Measurements from ENCODE around the gene IL21R. TPM values are rescaled to one million over a fixed set of nuclear protein-coding genes. Genes with fewer than 3 reads are reported as not detected.
"Not testable (repeated sequence)": the region's sequence is repeated elsewhere in the genome, so short reads cannot be mapped to it uniquely, and the experiment has no call there.

IL21R gene
- total RNA-seq, 1 donor from 2014 or later, result 0.52 TPM

DNA sequence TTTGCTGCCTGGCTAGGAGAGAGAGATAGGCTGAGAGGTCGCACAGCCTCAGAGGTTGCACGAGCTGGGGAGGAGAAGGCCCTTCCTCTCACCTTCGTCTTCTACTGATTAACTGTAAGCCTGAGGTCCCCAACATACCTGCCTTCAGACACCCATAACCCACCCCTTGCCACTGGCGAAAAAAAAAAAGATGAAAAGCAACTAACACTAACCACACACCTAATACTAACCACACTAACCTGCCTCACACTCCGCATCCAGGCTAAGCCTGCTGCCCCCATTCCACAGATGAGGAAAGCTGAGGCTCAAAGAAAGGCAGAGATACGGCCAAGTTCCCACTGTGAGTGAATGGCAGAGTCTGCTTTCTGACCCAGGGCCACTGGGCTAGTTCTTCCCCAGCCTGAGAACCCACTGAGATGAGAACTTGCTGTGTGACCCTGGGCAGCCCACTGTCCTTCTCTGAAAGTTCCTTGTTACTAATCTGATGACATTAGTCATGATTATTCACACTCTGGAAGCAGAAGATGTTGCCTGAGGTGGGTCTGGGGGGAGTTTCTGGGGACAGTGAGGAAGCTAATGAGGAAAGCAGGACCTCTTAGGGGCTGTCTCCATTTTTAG lies 4.6 kb downstream of the IL21R start:
- Histone ChIP-seq H3K4me1 (ENCODE audit: control insufficient read depth in 3 of 3, insufficient read depth in 3 of 3, low read length in 3 of 3) (peaks cover 9 to 14% (median 10%) of the 10 kb centered on the region in 3 donors), H3K27ac (ENCODE audit: low read depth, low read length) (no peak overlapping the region)

DNA sequence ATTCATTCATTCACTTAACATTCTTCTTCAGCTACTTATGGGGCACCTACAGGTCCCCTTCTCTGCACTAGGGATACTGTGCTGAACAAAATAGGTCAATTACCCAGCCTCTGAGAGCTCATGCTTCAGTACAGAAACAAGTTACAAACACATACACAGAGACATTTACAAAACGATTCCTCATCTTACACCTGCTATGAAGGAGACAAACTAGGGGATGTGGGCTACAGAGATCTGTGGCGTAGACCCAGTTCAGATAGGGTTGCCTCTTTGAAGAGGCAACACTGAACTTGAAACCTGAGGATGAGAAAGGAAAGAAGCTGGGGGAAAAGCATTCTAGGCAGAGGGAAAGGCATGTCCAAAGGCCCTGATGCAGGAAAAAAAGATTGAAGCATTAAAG lies 5.2 kb downstream of the IL21R start:
- Histone ChIP-seq H3K36me3 (ENCODE audit: control insufficient read depth in 3 of 3, insufficient read depth in 3 of 3, low read length in 3 of 3) (no peaks in the 10 kb centered on the region), H3K4me1 (ENCODE audit: control insufficient read depth in 3 of 3, insufficient read depth in 3 of 3, low read length in 3 of 3) (peaks cover 6 to 10% (median 6%) of the 10 kb centered on the region in 3 donors), H3K4me3 (ENCODE audit: low read length in 3 of 3) (no peak overlapping the region), H3K9ac (ENCODE audit: low read depth in 1 of 3, low read length in 3 of 3) (no peak overlapping the region), H3K9me3 (ENCODE audit: control insufficient read depth in 3 of 3, low read length in 3 of 3) (peaks cover 0 to 3% (median 0%) of the 10 kb centered on the region in 3 donors), H3K27ac (ENCODE audit: low read depth, low read length) (no peak overlapping the region), H3K27me3 (ENCODE audit: control insufficient read depth in 3 of 3, insufficient read depth in 3 of 3, low read length in 3 of 3) (peaks cover 0 to 21% (median 14%) of the 10 kb centered on the region in 3 donors)

More for the DNA sequence above, 4.6 kb downstream of the IL21R start:
- no peaks in the 10 kb centered on the region for H3K36me3 ChIP-seq (ENCODE audit: control insufficient read depth in 3 of 3, insufficient read depth in 3 of 3, low read length in 3 of 3)
- no peak overlapping the region for H3K9ac ChIP-seq (ENCODE audit: low read depth in 1 of 3, low read length in 3 of 3)
- H3K9me3 ChIP-seq (ENCODE audit: control insufficient read depth in 3 of 3, low read length in 3 of 3), result peaks cover 0 to 3% (median 0%) of the 10 kb centered on the region in 3 donors
- peaks cover 0 to 21% (median 14%) of the 10 kb centered on the region in 3 donors for H3K27me3 ChIP-seq (ENCODE audit: control insufficient read depth in 3 of 3, insufficient read depth in 3 of 3, low read length in 3 of 3)
- H3K4me3 ChIP-seq (ENCODE audit: low read length in 3 of 3), result no peak overlapping the region

DNA sequence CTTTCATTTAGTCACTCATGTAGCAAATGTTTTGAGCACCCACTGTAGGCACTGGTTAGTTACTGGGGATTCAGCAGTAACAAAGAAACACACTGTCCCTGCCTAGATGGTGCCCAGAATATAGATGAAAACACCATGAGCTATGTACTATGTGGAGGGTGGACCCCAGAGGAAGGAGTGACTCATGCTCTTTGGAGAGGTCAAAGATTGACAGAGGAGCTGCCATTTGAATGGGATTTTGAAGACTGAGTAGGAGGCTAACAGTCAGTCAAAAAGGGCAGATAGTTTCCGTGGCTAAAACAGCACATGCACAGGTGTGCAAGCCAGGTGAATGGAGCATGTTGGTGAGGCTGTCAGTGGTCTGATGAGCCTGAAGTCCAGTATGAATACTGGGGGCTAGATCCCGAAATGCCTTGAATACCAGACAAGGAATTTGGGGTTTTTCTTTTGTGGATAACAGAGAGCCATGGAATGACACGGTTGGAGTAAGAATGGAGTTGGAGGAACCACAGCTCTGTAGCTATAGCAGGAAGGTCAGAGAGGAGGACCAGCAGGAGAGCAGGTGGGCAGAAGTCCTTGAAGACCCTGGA lies 6.1 kb downstream of the IL21R start:
- H3K27me3 ChIP-seq (ENCODE audit: control insufficient read depth in 3 of 3, insufficient read depth in 3 of 3, low read length in 3 of 3), result peaks cover 0 to 20% (median 7%) of the 10 kb centered on the region in 3 donors
- peaks cover 0 to 3% (median 0%) of the 10 kb centered on the region in 3 donors for H3K9me3 ChIP-seq (ENCODE audit: control insufficient read depth in 3 of 3, low read length in 3 of 3)
- no peak overlapping the region for H3K9ac ChIP-seq (ENCODE audit: low read depth in 1 of 3, low read length in 3 of 3)
- H3K4me1 ChIP-seq (ENCODE audit: control insufficient read depth in 3 of 3, insufficient read depth in 3 of 3, low read length in 3 of 3), result peaks cover 0 to 3% (median 0%) of the 10 kb centered on the region in 3 donors
- H3K27ac ChIP-seq (ENCODE audit: low read depth, low read length), result no peak overlapping the region
- no peak overlapping the region for H3K4me3 ChIP-seq (ENCODE audit: low read length in 3 of 3)
- H3K36me3 ChIP-seq (ENCODE audit: control insufficient read depth in 3 of 3, insufficient read depth in 3 of 3, low read length in 3 of 3), result no peaks in the 10 kb centered on the region

DNA sequence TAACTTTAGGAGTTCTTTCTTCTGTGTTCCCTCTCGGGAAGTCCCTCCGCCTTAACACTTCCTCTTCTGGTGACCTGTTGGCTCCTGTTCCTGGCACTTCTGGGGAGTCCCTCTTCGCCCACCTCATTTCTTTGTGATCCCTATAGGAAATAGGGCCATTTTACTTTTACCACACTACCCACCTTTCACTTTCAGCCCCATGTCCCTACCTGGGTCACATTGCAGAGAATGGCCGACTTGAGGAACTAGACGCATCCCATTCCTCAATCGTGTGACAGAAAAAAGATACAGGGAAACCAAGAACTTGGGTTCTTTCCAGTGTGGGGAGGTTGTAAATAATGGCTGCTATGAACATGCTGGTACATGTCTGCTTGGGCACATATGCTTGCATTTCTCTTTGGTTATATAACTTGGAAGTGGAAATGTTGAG lies 6.6 kb downstream of the IL21R start:
- Histone ChIP-seq H3K27ac (ENCODE audit: low read depth, low read length) (no peak overlapping the region), H3K9ac (ENCODE audit: low read depth in 1 of 3, low read length in 3 of 3) (no peak overlapping the region), H3K9me3 (ENCODE audit: control insufficient read depth in 3 of 3, low read length in 3 of 3) (peaks cover 0 to 3% (median 0%) of the 10 kb centered on the region in 3 donors), H3K27me3 (ENCODE audit: control insufficient read depth in 3 of 3, insufficient read depth in 3 of 3, low read length in 3 of 3) (peaks cover 0 to 17% (median 3%) of the 10 kb centered on the region in 3 donors), H3K36me3 (ENCODE audit: control insufficient read depth in 3 of 3, insufficient read depth in 3 of 3, low read length in 3 of 3) (no peaks in the 10 kb centered on the region), H3K4me3 (ENCODE audit: low read length in 3 of 3) (no peak overlapping the region), H3K4me1 (ENCODE audit: control insufficient read depth in 3 of 3, insufficient read depth in 3 of 3, low read length in 3 of 3) (peaks cover 0 to 3% (median 0%) of the 10 kb centered on the region in 3 donors)

DNA sequence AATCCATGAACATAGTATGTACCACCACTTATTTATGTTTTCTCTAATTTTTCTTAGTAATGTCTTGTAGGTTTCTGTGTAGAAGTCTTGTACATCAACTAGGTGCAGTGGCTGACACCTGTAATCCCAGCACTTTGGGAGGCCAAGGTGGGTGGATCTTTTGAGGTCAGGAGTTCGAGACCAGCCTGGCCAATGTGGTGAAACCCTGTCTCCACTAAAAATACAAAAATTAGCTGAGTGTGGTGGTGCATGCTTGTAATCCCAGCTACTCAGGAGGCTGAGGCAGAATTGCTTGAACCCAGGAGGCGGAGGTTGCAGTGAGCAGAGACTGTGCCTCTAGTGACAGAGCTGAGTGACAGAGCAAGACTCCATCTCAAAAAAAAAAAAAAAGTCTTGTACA lies 8.0 kb downstream of the IL21R start:
- not testable (repeated sequence) for H3K4me3 ChIP-seq (ENCODE audit: low read length in 3 of 3); H3K9ac ChIP-seq (ENCODE audit: low read depth in 1 of 3, low read length in 3 of 3); H3K9me3 ChIP-seq (ENCODE audit: control insufficient read depth in 3 of 3, low read length in 3 of 3); H3K36me3 ChIP-seq (ENCODE audit: control insufficient read depth in 3 of 3, insufficient read depth in 3 of 3, low read length in 3 of 3); H3K4me1 ChIP-seq (ENCODE audit: control insufficient read depth in 3 of 3, insufficient read depth in 3 of 3, low read length in 3 of 3); H3K27ac ChIP-seq (ENCODE audit: low read depth, low read length)
- peaks cover 0 to 11% (median 0%) of the 10 kb centered on the region in 3 donors for H3K27me3 ChIP-seq (ENCODE audit: control insufficient read depth in 3 of 3, insufficient read depth in 3 of 3, low read length in 3 of 3)

DNA sequence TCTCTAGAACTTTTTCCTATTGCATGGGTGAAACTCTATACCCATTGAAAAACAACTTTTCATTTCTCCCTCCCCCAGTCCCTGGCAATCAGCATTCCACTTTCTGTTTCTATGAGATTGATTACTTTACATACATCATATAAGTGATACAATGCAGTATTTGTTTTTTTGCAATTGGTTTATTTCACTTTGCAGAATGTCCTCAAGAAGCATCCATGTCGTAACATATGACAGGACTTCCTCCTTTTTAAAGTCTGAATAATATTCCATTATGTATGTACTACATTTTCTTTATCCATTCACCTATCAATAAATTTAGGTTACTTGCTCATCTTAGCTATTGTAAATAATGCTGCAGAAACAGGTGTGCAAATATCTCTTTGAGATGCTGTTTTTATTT lies 8.8 kb downstream of the IL21R start:
- H3K27ac ChIP-seq (ENCODE audit: low read depth, low read length), result no peak overlapping the region
- no peak overlapping the region for H3K9ac ChIP-seq (ENCODE audit: low read depth in 1 of 3, low read length in 3 of 3)
- H3K27me3 ChIP-seq (ENCODE audit: control insufficient read depth in 3 of 3, insufficient read depth in 3 of 3, low read length in 3 of 3), result peaks cover 0 to 11% (median 0%) of the 10 kb centered on the region in 3 donors
- no peaks in the 10 kb centered on the region for H3K36me3 ChIP-seq (ENCODE audit: control insufficient read depth in 3 of 3, insufficient read depth in 3 of 3, low read length in 3 of 3)
- no peak overlapping the region for H3K4me3 ChIP-seq (ENCODE audit: low read length in 3 of 3)
- no peaks in the 10 kb centered on the region for H3K4me1 ChIP-seq (ENCODE audit: control insufficient read depth in 3 of 3, insufficient read depth in 3 of 3, low read length in 3 of 3)
- H3K9me3 ChIP-seq (ENCODE audit: control insufficient read depth in 3 of 3, low read length in 3 of 3), result peaks cover 0 to 3% (median 0%) of the 10 kb centered on the region in 3 donors

DNA sequence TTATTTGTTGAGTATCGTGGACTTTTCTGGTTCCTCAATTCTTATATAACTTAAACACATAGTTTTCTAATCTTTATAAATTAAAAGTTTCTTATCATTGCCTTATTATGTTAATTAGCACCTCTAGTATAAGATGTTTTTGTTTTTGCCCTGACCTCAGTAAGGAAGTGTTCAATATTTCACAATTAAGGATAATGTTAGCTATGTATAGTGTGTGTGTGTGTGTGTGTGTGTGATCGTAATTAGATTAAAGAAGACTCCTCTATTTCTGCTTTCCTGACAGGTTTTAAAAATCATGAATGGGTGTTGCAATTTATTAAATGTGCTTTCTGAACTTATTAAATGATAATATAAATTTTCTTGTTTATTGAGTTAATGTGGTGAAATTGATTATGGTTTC lies 12.0 kb downstream of the IL21R start:
- Histone ChIP-seq H3K27me3 (ENCODE audit: control insufficient read depth in 3 of 3, insufficient read depth in 3 of 3, low read length in 3 of 3) (peaks cover 0 to 2% (median 0%) of the 10 kb centered on the region in 3 donors), H3K9ac (ENCODE audit: low read depth in 1 of 3, low read length in 3 of 3) (no peak overlapping the region), H3K27ac (ENCODE audit: low read depth, low read length) (no peak overlapping the region), H3K4me1 (ENCODE audit: control insufficient read depth in 3 of 3, insufficient read depth in 3 of 3, low read length in 3 of 3) (no peaks in the 10 kb centered on the region), H3K9me3 (ENCODE audit: control insufficient read depth in 3 of 3, low read length in 3 of 3) (no peaks in the 10 kb centered on the region), H3K36me3 (ENCODE audit: control insufficient read depth in 3 of 3, insufficient read depth in 3 of 3, low read length in 3 of 3) (no peaks in the 10 kb centered on the region), H3K4me3 (ENCODE audit: low read length in 3 of 3) (no peak overlapping the region)

DNA sequence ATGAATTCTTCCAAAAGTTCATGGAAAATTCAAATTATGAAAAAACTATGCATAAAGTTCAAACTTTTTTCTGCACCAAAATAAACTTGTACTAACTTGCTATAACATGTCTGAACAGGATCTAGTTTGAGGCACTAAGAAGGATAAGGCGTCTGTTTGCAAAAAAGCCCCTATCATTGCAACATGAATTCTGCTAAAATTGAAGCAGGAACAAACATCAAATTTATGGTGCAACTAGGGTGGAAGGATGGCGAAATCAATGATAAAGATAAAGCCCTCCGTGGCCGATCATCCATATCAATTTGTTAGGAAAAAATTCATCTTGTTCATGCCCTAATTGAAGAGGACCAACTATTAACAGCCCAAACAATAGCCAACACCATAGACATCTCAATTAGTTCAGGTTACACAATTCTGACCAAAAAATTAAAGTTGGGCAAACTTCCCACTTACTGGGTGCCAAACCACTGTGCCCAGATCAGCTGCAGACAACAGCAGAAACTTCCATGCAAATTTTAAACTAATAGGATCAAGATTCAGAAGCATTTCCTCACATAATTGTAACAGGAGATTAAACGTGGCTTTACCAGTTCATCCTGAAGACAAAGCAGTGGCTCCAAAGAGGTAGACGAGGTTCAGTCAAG lies 12.9 kb downstream of the IL21R start:
- peaks cover 0 to 2% (median 0%) of the 10 kb centered on the region in 3 donors for H3K27me3 ChIP-seq (ENCODE audit: control insufficient read depth in 3 of 3, insufficient read depth in 3 of 3, low read length in 3 of 3)
- no peaks in the 10 kb centered on the region for H3K36me3 ChIP-seq (ENCODE audit: control insufficient read depth in 3 of 3, insufficient read depth in 3 of 3, low read length in 3 of 3)
- no peak overlapping the region for H3K27ac ChIP-seq (ENCODE audit: low read depth, low read length)
- H3K9ac ChIP-seq (ENCODE audit: low read depth in 1 of 3, low read length in 3 of 3), result no peak overlapping the region
- H3K9me3 ChIP-seq (ENCODE audit: control insufficient read depth in 3 of 3, low read length in 3 of 3), result no peaks in the 10 kb centered on the region
- no peak overlapping the region for H3K4me3 ChIP-seq (ENCODE audit: low read length in 3 of 3)
- H3K4me1 ChIP-seq (ENCODE audit: control insufficient read depth in 3 of 3, insufficient read depth in 3 of 3, low read length in 3 of 3), result no peaks in the 10 kb centered on the region

DNA sequence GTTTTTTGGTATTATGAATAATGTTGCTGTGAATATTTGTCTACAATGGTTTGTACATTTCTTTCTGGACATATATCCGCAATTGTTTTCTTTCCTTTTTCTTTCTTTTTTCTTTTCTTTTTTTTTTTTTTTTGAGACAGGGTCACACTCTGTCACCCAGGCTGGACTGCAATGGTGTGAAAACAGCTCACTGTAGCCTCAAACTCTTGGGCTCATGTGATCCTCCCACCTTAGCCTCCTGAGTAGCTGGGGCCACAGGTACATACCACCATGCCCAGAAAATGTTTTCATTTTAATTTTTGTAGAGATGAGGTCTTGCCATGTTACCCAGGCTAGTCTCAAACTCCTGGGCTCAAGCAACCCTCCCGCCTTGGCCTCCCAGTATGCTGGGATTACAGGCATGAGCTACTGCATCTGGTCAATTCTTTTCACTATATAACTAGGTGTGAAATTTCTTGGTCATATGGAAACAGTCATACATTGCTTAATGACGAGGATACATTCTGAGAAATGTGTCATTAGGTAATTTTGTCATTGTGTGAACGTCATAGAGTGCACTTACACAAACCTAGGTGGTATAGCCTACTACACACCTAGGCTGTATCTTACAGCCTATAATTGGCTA lies 15.2 kb downstream of the IL21R start:
- Histone ChIP-seq H3K9me3 (ENCODE audit: control insufficient read depth in 3 of 3, low read length in 3 of 3) (peaks cover 0 to 3% (median 0%) of the 10 kb centered on the region in 3 donors), H3K4me3 (ENCODE audit: low read length in 3 of 3) (no peak overlapping the region), H3K4me1 (ENCODE audit: control insufficient read depth in 3 of 3, insufficient read depth in 3 of 3, low read length in 3 of 3) (no peaks in the 10 kb centered on the region), H3K9ac (ENCODE audit: low read depth in 1 of 3, low read length in 3 of 3) (no peak overlapping the region), H3K27me3 (ENCODE audit: control insufficient read depth in 3 of 3, insufficient read depth in 3 of 3, low read length in 3 of 3) (peaks cover 0 to 2% (median 0%) of the 10 kb centered on the region in 3 donors), H3K27ac (ENCODE audit: low read depth, low read length) (no peak overlapping the region), H3K36me3 (ENCODE audit: control insufficient read depth in 3 of 3, insufficient read depth in 3 of 3, low read length in 3 of 3) (no peaks in the 10 kb centered on the region)
